Measurements from ENCODE around the gene ATP11C. TPM values are rescaled to one million over a fixed set of nuclear protein-coding genes. Genes with fewer than 3 reads are reported as not detected.

The ATP11C gene
- total RNA-seq, 1 experiment from 2014 or later = 19.4 TPM

GRCh38 chrX:139802048-139802447 lies 130.8 kb downstream of the ATP11C start:
- Histone ChIP-seq H3K79me2 (ENCODE audit: insufficient read depth, low read length) (no peaks in the 10 kb centered on the region), H3K4me1 (ENCODE audit: control insufficient read depth in 1 of 2, insufficient read depth in 2 of 2, low read length in 2 of 2) (no peaks in the 10 kb centered on the region), H3K9ac (ENCODE audit: low read length) (no peak overlapping the region), H3K27ac (ENCODE audit: low read depth, low read length) (no peak overlapping the region), H3K9me2 (ENCODE audit: insufficient read depth) (no peaks in the 10 kb centered on the region), H3K4me3 (replicated peaks in 1 of 2; ENCODE audit: low read depth in 1 of 2, low read length in 2 of 2) (no peak overlapping the region), H3K27me3 (ENCODE audit: insufficient read depth, low read length) (no peaks in the 10 kb centered on the region), H3K4me2 (ENCODE audit: low read length) (no peak overlapping the region), H2AFZ (ENCODE audit: low read depth, low read length, poor library complexity, severe bottlenecking) (no peak overlapping the region), H4K20me1 (ENCODE audit: insufficient read depth) (no peaks in the 10 kb centered on the region), H3K36me3 (ENCODE audit: control insufficient read depth in 1 of 2, insufficient read depth in 2 of 2, low read length in 2 of 2) (peaks cover 0 to 2% of the 10 kb centered on the region in 2 experiments; a peak in 1 of 4 replicates), H3K9me3 (ENCODE audit: control insufficient read depth in 1 of 2, insufficient read depth in 1 of 2, low read depth in 1 of 2, low read length in 2 of 2) (no peaks in the 10 kb centered on the region)
- ChIA-PET CTCF (no interaction called here), RAD21 (ENCODE audit: low non-redundant PET in 1 of 2, low total read pairs in 2 of 2, uncharacterized antibody in 2 of 2, unreplicated experiment in 2 of 2) (no interaction called here), POLR2A (no interaction called here)
- TF ChIP-seq JUND (IDR thresholded peaks at IDR 0.05) = no peak
- ATAC-seq (no peak), DNase-seq (ENCODE audit: low read depth, low spot score) (no peak)
- intact Hi-C loops (cut with micrococcal nuclease) = no loop called here
- BruUV-seq (replicated peaks) = no TSS peak

GRCh38 chrX:139801397-139801813 lies 131.4 kb downstream of the ATP11C start:
- Histone ChIP-seq H3K4me3 (replicated peaks in 1 of 2; ENCODE audit: low read depth in 1 of 2, low read length in 2 of 2) (no peak overlapping the region), H3K79me2 (ENCODE audit: insufficient read depth, low read length) (no peaks in the 10 kb centered on the region)
- intact Hi-C loops (cut with micrococcal nuclease) = no loop called here
- TF ChIP-seq TCF7L2 (IDR thresholded peaks at IDR 0.05; ENCODE audit: borderline replicate concordance, extremely low read depth, insufficient read depth, insufficient read length) (no peak), EZH2phosphoT487 (IDR thresholded peaks at IDR 0.05; ENCODE audit: borderline replicate concordance) (no peak), POLR2A (IDR thresholded peaks at IDR 0.05; ENCODE audit: borderline replicate concordance, extremely low read depth, insufficient read depth, insufficient read length) (no peak), SRF (IDR thresholded peaks at IDR 0.05; ENCODE audit: low read depth) (no peak), ZNF274 (IDR thresholded peaks at IDR 0.05; ENCODE audit: low read depth, low read length) (no peak), ZFX (IDR thresholded peaks at IDR 0.05) (no peak), JUND (IDR thresholded peaks at IDR 0.05) (no peak), CBX3 (IDR thresholded peaks at IDR 0.05; ENCODE audit: low read depth) (no peak), CTCF (IDR thresholded peaks at IDR 0.05 in 2 of 3, conservative IDR thresholded peaks at IDR 0.05 in 1 of 3; ENCODE audit: borderline replicate concordance in 1 of 3, insufficient read depth in 1 of 3, low read depth in 2 of 3, low read length in 2 of 3) (no peak), SIN3A (IDR thresholded peaks at IDR 0.05; ENCODE audit: low read depth) (no peak), EGR1 (IDR thresholded peaks at IDR 0.05; ENCODE audit: low read depth) (no peak)
- TF ChIP-seq, protein P1, sequence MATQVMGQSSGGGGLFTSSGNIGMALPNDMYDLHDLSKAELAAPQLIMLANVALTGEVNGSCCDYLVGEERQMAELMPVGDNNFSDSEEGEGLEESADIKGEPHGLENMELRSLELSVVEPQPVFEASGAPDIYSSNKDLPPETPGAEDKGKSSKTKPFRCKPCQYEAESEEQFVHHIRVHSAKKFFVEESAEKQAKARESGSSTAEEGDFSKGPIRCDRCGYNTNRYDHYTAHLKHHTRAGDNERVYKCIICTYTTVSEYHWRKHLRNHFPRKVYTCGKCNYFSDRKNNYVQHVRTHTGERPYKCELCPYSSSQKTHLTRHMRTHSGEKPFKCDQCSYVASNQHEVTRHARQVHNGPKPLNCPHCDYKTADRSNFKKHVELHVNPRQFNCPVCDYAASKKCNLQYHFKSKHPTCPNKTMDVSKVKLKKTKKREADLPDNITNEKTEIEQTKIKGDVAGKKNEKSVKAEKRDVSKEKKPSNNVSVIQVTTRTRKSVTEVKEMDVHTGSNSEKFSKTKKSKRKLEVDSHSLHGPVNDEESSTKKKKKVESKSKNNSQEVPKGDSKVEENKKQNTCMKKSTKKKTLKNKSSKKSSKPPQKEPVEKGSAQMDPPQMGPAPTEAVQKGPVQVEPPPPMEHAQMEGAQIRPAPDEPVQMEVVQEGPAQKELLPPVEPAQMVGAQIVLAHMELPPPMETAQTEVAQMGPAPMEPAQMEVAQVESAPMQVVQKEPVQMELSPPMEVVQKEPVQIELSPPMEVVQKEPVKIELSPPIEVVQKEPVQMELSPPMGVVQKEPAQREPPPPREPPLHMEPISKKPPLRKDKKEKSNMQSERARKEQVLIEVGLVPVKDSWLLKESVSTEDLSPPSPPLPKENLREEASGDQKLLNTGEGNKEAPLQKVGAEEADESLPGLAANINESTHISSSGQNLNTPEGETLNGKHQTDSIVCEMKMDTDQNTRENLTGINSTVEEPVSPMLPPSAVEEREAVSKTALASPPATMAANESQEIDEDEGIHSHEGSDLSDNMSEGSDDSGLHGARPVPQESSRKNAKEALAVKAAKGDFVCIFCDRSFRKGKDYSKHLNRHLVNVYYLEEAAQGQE (IDR thresholded peaks at IDR 0.05; ENCODE audit: low read depth) = no peak
- TF ChIP-seq, protein P2, sequence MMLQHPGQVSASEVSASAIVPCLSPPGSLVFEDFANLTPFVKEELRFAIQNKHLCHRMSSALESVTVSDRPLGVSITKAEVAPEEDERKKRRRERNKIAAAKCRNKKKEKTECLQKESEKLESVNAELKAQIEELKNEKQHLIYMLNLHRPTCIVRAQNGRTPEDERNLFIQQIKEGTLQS (IDR thresholded peaks at IDR 0.05) = no peak
- TF ChIP-seq, protein P3, sequence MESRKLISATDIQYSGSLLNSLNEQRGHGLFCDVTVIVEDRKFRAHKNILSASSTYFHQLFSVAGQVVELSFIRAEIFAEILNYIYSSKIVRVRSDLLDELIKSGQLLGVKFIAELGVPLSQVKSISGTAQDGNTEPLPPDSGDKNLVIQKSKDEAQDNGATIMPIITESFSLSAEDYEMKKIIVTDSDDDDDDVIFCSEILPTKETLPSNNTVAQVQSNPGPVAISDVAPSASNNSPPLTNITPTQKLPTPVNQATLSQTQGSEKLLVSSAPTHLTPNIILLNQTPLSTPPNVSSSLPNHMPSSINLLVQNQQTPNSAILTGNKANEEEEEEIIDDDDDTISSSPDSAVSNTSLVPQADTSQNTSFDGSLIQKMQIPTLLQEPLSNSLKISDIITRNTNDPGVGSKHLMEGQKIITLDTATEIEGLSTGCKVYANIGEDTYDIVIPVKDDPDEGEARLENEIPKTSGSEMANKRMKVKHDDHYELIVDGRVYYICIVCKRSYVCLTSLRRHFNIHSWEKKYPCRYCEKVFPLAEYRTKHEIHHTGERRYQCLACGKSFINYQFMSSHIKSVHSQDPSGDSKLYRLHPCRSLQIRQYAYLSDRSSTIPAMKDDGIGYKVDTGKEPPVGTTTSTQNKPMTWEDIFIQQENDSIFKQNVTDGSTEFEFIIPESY (IDR thresholded peaks at IDR 0.05; ENCODE audit: extremely low read depth, insufficient replicate concordance, low read length) = no peak

More at GRCh38 chrX:139801397-139801813, 131.4 kb downstream of the ATP11C start:
- CTCF ChIA-PET = no interaction called here
- no peak overlapping the region for H3K9ac ChIP-seq (ENCODE audit: low read length)
- H3K27ac ChIP-seq (ENCODE audit: low read depth, low read length) = no peak overlapping the region
- H3K9me3 ChIP-seq (ENCODE audit: control insufficient read depth in 1 of 2, insufficient read depth in 1 of 2, low read depth in 1 of 2, low read length in 2 of 2) = no peaks in the 10 kb centered on the region
- H3K36me3 ChIP-seq (ENCODE audit: control insufficient read depth in 1 of 2, insufficient read depth in 2 of 2, low read length in 2 of 2) = peaks cover 0 to 2% of the 10 kb centered on the region in 2 experiments; a peak in 1 of 4 replicates
- no TSS peak for BruUV-seq (replicated peaks)
- no peak overlapping the region for H2AFZ ChIP-seq (ENCODE audit: low read depth, low read length, poor library complexity, severe bottlenecking)
- no peak overlapping the region for H3K4me2 ChIP-seq (ENCODE audit: low read length)
- ATAC-seq = no peak
- H4K20me1 ChIP-seq (ENCODE audit: insufficient read depth) = no peaks in the 10 kb centered on the region
- DNase-seq (ENCODE audit: low read depth, low spot score) = no peak
- H3K9me2 ChIP-seq (ENCODE audit: insufficient read depth) = no peaks in the 10 kb centered on the region
- RAD21 ChIA-PET (ENCODE audit: low non-redundant PET in 1 of 2, low total read pairs in 2 of 2, uncharacterized antibody in 2 of 2, unreplicated experiment in 2 of 2) = no interaction called here
- POLR2A ChIA-PET = no interaction called here
- H3K27me3 ChIP-seq (ENCODE audit: insufficient read depth, low read length) = no peaks in the 10 kb centered on the region
- no peaks in the 10 kb centered on the region for H3K4me1 ChIP-seq (ENCODE audit: control insufficient read depth in 1 of 2, insufficient read depth in 2 of 2, low read length in 2 of 2)

All from HCT116 (cell line).